ENCODE data around the gene PEX5L. TPM values are rescaled to one million over a fixed set of nuclear protein-coding genes. Genes with fewer than 3 reads are reported as not detected.

PEX5L gene
- total RNA-seq, 2 donors from 2014 or later = 4.2 to 13.2 TPM

DNA sequence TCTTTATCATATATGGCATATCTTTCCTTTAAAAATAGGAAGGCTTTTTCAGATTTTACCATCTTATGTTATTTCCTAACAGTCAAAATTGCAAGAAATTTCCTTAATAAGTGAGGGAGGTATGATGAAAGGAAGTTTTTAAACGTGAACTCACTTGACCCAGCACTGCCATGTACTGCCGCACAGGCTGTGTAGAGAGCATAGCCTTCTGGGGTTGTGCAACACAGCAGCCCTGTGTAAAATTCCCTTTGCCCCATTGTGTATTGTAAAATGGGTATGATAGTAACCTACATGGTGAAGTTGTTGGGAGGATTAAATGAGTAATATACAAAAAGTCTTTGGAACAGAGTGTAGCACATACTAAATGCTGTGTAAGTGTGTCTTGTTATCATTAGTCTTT, 78.6 kb downstream of the PEX5L start:
- Histone ChIP-seq H3K36me3 (replicated peaks in 1 of 2; ENCODE audit: insufficient read depth in 1 of 2, low read depth in 2 of 2) (no peaks in the 10 kb centered on the region), H3K4me1 (peaks cover 8% of the 10 kb centered on the region), H3K9me3 (no peaks in the 10 kb centered on the region), H3K4me3 (no peak overlapping the region), H3K27me3 (no peaks in the 10 kb centered on the region), H3K27ac (no peak overlapping the region)
- intact Hi-C loops (cut with DNase I) = no loop called here
- no peak for DNase-seq
- no peak for ATAC-seq
- 70 to 84% methylated on average over 2 of the region's 2 CpGs for WGBS, 2 donors
- no peak for TF ChIP-seq POLR2A (IDR thresholded peaks at IDR 0.05)
- TF ChIP-seq, protein P1, sequence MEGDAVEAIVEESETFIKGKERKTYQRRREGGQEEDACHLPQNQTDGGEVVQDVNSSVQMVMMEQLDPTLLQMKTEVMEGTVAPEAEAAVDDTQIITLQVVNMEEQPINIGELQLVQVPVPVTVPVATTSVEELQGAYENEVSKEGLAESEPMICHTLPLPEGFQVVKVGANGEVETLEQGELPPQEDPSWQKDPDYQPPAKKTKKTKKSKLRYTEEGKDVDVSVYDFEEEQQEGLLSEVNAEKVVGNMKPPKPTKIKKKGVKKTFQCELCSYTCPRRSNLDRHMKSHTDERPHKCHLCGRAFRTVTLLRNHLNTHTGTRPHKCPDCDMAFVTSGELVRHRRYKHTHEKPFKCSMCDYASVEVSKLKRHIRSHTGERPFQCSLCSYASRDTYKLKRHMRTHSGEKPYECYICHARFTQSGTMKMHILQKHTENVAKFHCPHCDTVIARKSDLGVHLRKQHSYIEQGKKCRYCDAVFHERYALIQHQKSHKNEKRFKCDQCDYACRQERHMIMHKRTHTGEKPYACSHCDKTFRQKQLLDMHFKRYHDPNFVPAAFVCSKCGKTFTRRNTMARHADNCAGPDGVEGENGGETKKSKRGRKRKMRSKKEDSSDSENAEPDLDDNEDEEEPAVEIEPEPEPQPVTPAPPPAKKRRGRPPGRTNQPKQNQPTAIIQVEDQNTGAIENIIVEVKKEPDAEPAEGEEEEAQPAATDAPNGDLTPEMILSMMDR (IDR thresholded peaks at IDR 0.05) = no peak

DNA sequence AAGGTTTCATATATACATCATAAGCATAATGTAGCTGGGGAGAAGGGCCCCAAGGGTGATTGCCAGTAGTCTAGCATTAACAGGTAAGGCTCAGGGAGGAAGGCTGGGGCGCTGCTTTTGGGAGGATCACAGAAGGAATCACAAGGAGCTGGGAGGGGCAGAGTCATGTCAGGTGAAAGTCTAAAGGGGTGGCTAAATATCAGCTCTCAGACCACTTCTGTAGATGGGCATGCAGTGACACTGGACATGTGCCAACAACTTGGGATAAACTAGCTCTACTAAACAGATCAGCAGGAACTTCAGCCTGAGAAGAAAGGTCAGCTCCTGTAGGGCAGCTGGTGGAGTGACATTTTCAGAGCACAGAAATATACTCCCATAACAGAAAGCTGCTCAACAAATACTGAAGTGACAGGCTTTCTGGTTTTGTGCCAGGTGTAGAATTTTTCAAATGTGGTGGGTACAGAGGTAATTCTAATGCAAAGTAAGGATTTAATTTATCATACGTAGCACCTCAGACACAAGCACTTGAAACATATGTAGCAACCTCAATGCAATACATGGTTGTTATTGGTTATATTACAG, 79.4 kb downstream of the PEX5L start:
- no peak overlapping the region for H3K27ac ChIP-seq
- DNase-seq (no peak), ATAC-seq (no peak)
- H3K9me3 ChIP-seq = no peaks in the 10 kb centered on the region
- H3K36me3 ChIP-seq (replicated peaks in 1 of 2; ENCODE audit: insufficient read depth in 1 of 2, low read depth in 2 of 2) = no peaks in the 10 kb centered on the region
- intact Hi-C loops (cut with DNase I) = no loop called here
- 27 to 68% methylated on average over 2 of the region's 2 CpGs for WGBS, 2 donors
- H3K4me3 ChIP-seq = no peak overlapping the region
- H3K27me3 ChIP-seq = no peaks in the 10 kb centered on the region
- no peak for TF ChIP-seq POLR2A (IDR thresholded peaks at IDR 0.05)
- TF ChIP-seq, protein P1 (IDR thresholded peaks at IDR 0.05) = no peak
- H3K4me1 ChIP-seq = no peaks in the 10 kb centered on the region

DNA sequence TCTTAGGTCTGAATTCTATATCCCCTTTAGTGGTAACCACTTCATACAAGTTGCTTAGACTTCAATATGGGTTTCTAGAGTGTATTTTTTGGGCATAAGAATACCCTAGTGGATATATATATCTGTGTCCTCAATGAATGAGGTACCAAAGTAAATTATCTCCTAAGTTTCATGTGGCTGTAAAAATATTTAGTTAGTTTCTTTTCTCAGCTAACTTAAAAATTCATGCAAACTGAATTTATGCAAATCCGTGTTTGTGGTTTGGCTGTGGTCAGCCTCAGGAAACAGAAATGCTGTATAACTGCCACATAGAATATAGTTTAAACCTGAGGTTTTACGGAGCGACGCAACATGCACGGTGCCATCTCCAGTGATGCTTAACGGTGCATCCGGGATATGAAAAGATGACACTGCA, 80.3 kb downstream of the PEX5L start:
- WGBS, 2 donors = 76 to 93% methylated on average over 7 of the region's 7 CpGs
- Histone ChIP-seq H3K27me3 (no peaks in the 10 kb centered on the region), H3K4me3 (no peak overlapping the region), H3K9me3 (no peaks in the 10 kb centered on the region), H3K36me3 (replicated peaks in 1 of 2; ENCODE audit: insufficient read depth in 1 of 2, low read depth in 2 of 2) (no peaks in the 10 kb centered on the region), H3K27ac (no peak overlapping the region), H3K4me1 (no peaks in the 10 kb centered on the region)
- no peak for DNase-seq
- intact Hi-C loops (cut with DNase I) = no loop called here
- TF ChIP-seq, protein P1 (IDR thresholded peaks at IDR 0.05) = no peak
- TF ChIP-seq POLR2A (IDR thresholded peaks at IDR 0.05) = no peak
- no peak for ATAC-seq

DNA sequence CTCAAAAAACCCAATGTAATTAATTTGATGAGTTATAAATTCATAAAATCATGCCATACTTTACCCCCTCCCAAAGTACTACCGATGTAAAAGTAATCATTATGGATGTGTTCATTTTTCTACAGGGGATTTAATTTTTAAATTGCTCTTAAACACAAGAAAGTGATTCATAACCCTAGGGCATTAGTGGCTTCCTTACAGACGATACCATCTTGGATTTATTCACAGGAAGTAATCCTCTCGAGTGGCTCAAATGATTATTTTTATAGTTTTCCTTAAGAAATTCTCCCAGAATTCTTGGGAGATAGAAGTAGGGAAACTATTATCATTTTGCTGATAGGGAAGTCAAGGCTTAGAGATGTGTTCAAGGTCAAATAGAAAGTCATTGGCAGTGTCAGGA, 80.9 kb downstream of the PEX5L start:
- intact Hi-C loops (cut with DNase I) = no loop called here
- ATAC-seq (no peak), DNase-seq (no peak)
- Histone ChIP-seq H3K4me1 (no peaks in the 10 kb centered on the region), H3K9me3 (no peaks in the 10 kb centered on the region), H3K4me3 (no peak overlapping the region), H3K36me3 (replicated peaks in 1 of 2; ENCODE audit: insufficient read depth in 1 of 2, low read depth in 2 of 2) (no peaks in the 10 kb centered on the region), H3K27me3 (no peaks in the 10 kb centered on the region), H3K27ac (no peak overlapping the region)
- WGBS, 2 donors = 63 to 81% methylated on average over 3 of the region's 3 CpGs
- TF ChIP-seq POLR2A (IDR thresholded peaks at IDR 0.05) = no peak
- TF ChIP-seq, protein P1 (IDR thresholded peaks at IDR 0.05) = no peak

DNA sequence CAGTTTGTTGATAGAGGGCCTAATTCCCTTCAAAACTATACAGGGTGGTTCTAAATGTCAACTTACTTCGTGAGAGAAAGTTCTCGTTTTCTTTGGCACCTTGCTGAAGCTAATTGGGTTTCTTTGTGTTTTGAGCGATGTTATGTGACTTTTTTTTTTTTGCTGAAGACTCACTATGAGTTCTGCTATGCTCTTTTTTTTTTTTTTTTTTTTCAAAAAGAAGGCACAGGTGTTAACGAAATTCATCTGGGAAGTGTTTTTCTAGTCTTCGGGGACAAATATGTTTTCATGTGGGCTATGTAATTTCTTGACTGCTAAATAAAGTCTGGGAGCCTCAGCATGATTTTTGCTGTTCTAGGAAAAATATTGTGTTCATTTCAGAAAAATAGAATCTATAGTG, 81.5 kb downstream of the PEX5L start:
- intact Hi-C loops (cut with DNase I) = no loop called here
- Histone ChIP-seq H3K9me3 (no peaks in the 10 kb centered on the region), H3K36me3 (replicated peaks in 1 of 2; ENCODE audit: insufficient read depth in 1 of 2, low read depth in 2 of 2) (no peaks in the 10 kb centered on the region), H3K4me1 (no peaks in the 10 kb centered on the region), H3K27me3 (no peaks in the 10 kb centered on the region), H3K4me3 (no peak overlapping the region), H3K27ac (no peak overlapping the region)
- TF ChIP-seq, protein P1 (IDR thresholded peaks at IDR 0.05) = no peak
- TF ChIP-seq POLR2A (IDR thresholded peaks at IDR 0.05) = no peak
- no peak for DNase-seq
- 89 to 92% methylated on average over 5 of the region's 5 CpGs for WGBS, 2 donors
- no peak for ATAC-seq
